DMS53 (cell line): ENCODE measurements around the gene ODAD4.

Experiments used
- DNase-seq: peaks from one replicate; lab custom pipeline; 2025; lab: John Stamatoyannopoulos, UW

ODAD4 gene

GRCh38 chr17:41930009-41930832 is at the start of gene ODAD4:
Gene ODAD4, plus strand, starts transcription at chr17:41930617. Its CDS starts 107 bp downstream, at chr17:41930724.
- DNase-seq = peak; percentile 97

GRCh38 chr17:41882756-41883155 is 47.7 kb upstream of the ODAD4 start:
- no peak for DNase-seq

- peak; percentile 23 for DNase-seq
Measured at GRCh38 chr17:41885733-41886132, 44.7 kb upstream of the ODAD4 start.

GRCh38 chr17:41888332-41888965 is 42.0 kb upstream of the ODAD4 start:
- DNase-seq = no peak

GRCh38 chr17:41891135-41892020 is 39.0 kb upstream of the ODAD4 start:
- peak; percentile 53 for DNase-seq

GRCh38 chr17:41892021-41892376 is 38.4 kb upstream of the ODAD4 start:
- DNase-seq = no peak

- no peak for DNase-seq
Measured at GRCh38 chr17:41893384-41893783, 37.0 kb upstream of the ODAD4 start.

- DNase-seq = peak; percentile 51
Measured at GRCh38 chr17:41894791-41895331, 35.6 kb upstream of the ODAD4 start.

GRCh38 chr17:41895617-41896016 is 34.8 kb upstream of the ODAD4 start:
- DNase-seq = no peak

GRCh38 chr17:41896726-41897125 is 33.7 kb upstream of the ODAD4 start:
- DNase-seq = no peak

- DNase-seq = no peak
Measured at GRCh38 chr17:41901646-41902045, 28.8 kb upstream of the ODAD4 start.

GRCh38 chr17:41904242-41904841 is 26.1 kb upstream of the ODAD4 start:
- DNase-seq = no peak

- no peak for DNase-seq
Measured at GRCh38 chr17:41905172-41905571, 25.2 kb upstream of the ODAD4 start.

GRCh38 chr17:41906465-41907184 is 23.8 kb upstream of the ODAD4 start:
- no peak for DNase-seq

- DNase-seq = no peak
Measured at GRCh38 chr17:41907185-41907556, 23.2 kb upstream of the ODAD4 start.

GRCh38 chr17:41907633-41908539 is 22.5 kb upstream of the ODAD4 start:
- peak; percentile 87 for DNase-seq

- DNase-seq = no peak
Measured at GRCh38 chr17:41909088-41909487, 21.3 kb upstream of the ODAD4 start.

GRCh38 chr17:41910701-41911391 is 19.6 kb upstream of the ODAD4 start:
- DNase-seq = no peak

- DNase-seq = no peak
Measured at GRCh38 chr17:41912925-41913324, 17.5 kb upstream of the ODAD4 start.

GRCh38 chr17:41913798-41914197 is 16.6 kb upstream of the ODAD4 start:
- DNase-seq = no peak
